GM12878 (cell line): ENCODE data around the gene ATG101. TPM values are rescaled to one million over a fixed set of nuclear protein-coding genes. Genes with fewer than 3 reads are reported as not detected.

Experiments used
- FOS ChIP-seq: IDR thresholded peaks from 3 replicates; pipeline ENCODE4 v1.6.1; 2011; ENCODE audit warnings: borderline replicate concordance; ENCODE audit not compliant: insufficient read length; ENCODE audit errors: extremely low read depth
- polyA plus RNA-seq, 11 experiments: library from polyadenylated mRNA; depleted of rRNA in 4 of 11; unstranded in 6 of 11; stranded (reverse) in 5 of 11; fragments of >200 nt; fragmentation: Nextera tagmentation in 4 of 11; fragmentation: Illumina TruSeq in 1 of 11; extraction: Ambion mirVana in 4 of 11; extraction: Trizol in 1 of 11; gene quantifications; 1 replicate in 1 of 11; 2 replicates in 10 of 11; pipeline versions ENCODE4 v1.2.1 to v1.2.3, GENCODE V29; 2011 to 2016; ENCODE audit warnings: inconsistent platforms in 2 of 11, missing spikeins in 2 of 11, low read depth in 1 of 11
- total RNA-seq, 4 experiments: library from RNA; depleted of rRNA in 3 of 4; stranded (reverse); fragments of >200 nt in 3 of 4; fragmentation: Illumina TruSeq in 1 of 4; extraction: Trizol in 1 of 4; gene quantifications; 2 replicates each; pipeline versions ENCODE4 v1.2.1 to v1.2.3, GENCODE V29; 2013 to 2021
- TF ChIP-seq, protein P1 (sequence below): fragments of 450-650 bp; IDR thresholded peaks from 2 replicates; pipeline ENCODE4 v1.6.1; 2016; ENCODE audit warnings: mild to moderate bottlenecking
- TF ChIP-seq, protein P2 (sequence below): fragments of 450-650 bp; IDR thresholded peaks from 2 replicates; pipeline ENCODE4 v1.6.1; 2016; ENCODE audit warnings: mild to moderate bottlenecking, moderate library complexity, borderline replicate concordance

Gene ATG101
- total and polyA plus RNA-seq, 10 of the 15 experiments (the other 5 are each of a cell fraction or from before 2014, with no cell fraction given) = 2.7 to 49.8 (median 35.3) TPM

DNA sequence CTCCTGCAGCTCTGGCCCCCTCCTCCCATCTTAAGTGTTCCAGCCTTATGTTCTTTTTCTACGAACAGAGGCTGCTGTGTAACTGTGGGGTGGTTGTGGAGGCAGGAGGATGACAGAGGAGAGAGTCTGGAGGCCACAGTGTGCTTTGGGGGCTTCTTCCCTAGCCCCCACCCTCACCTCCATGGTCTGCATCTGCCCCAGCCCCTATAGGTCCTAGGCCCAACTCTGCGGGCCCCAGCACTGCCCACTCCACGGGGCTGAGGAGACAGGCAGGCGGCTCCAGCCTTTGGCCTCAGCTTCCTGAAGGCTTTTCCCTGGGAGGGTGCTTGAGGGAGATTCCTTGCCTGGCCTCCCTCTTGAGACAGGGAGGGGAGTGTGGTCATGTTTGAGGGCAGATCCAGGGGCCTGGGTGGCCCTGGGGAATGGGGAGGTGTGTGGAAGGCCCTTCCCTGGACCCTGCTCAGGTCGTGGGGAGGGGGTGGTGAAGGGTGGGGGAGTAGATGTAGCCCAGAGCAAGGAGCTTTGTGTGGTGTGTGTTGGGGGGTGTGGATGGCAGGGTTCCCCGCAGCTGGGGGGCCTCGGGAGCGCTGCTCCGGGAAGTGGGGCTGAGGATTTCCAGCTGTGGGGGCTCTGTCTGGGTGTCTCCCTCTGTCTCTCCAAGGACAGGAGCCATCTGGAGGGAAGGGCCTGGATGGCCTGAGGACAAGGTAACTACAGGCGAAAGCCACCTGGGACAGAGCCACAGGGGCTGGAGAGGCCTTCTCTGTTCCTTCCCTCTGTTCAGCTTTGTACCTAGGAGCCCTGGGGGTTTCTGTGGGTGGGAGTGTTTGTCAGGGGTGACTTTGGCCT is 10.8 kb downstream of the ATG101 start (continued):
- TF ChIP-seq, protein P1, sequence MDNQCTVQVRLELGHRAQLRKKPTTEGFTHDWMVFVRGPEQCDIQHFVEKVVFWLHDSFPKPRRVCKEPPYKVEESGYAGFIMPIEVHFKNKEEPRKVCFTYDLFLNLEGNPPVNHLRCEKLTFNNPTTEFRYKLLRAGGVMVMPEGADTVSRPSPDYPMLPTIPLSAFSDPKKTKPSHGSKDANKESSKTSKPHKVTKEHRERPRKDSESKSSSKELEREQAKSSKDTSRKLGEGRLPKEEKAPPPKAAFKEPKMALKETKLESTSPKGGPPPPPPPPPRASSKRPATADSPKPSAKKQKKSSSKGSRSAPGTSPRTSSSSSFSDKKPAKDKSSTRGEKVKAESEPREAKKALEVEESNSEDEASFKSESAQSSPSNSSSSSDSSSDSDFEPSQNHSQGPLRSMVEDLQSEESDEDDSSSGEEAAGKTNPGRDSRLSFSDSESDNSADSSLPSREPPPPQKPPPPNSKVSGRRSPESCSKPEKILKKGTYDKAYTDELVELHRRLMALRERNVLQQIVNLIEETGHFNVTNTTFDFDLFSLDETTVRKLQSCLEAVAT = no peak
- TF ChIP-seq, protein P2, sequence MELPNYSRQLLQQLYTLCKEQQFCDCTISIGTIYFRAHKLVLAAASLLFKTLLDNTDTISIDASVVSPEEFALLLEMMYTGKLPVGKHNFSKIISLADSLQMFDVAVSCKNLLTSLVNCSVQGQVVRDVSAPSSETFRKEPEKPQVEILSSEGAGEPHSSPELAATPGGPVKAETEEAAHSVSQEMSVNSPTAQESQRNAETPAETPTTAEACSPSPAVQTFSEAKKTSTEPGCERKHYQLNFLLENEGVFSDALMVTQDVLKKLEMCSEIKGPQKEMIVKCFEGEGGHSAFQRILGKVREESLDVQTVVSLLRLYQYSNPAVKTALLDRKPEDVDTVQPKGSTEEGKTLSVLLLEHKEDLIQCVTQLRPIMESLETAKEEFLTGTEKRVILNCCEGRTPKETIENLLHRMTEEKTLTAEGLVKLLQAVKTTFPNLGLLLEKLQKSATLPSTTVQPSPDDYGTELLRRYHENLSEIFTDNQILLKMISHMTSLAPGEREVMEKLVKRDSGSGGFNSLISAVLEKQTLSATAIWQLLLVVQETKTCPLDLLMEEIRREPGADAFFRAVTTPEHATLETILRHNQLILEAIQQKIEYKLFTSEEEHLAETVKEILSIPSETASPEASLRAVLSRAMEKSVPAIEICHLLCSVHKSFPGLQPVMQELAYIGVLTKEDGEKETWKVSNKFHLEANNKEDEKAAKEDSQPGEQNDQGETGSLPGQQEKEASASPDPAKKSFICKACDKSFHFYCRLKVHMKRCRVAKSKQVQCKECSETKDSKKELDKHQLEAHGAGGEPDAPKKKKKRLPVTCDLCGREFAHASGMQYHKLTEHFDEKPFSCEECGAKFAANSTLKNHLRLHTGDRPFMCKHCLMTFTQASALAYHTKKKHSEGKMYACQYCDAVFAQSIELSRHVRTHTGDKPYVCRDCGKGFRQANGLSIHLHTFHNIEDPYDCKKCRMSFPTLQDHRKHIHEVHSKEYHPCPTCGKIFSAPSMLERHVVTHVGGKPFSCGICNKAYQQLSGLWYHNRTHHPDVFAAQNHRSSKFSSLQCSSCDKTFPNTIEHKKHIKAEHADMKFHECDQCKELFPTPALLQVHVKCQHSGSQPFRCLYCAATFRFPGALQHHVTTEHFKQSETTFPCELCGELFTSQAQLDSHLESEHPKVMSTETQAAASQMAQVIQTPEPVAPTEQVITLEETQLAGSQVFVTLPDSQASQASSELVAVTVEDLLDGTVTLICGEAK = no peak
- no peak for TF ChIP-seq FOS
